Measurements from ENCODE around the gene GPBAR1. TPM values are rescaled to one million over a fixed set of nuclear protein-coding genes. Genes with fewer than 3 reads are reported as not detected.

The GPBAR1 gene
- total and polyA plus RNA-seq, 9 of the 15 experiments (the other 6 are each of a cell fraction or from before 2014, with no cell fraction given): not detected

- TF ChIP-seq PKNOX1 (IDR thresholded peaks at IDR 0.05) (peak; percentile 99), PATZ1 (CRISPR knock-in tag; IDR thresholded peaks at IDR 0.05; ENCODE audit: borderline replicate concordance) (no peak), RB1 (IDR thresholded peaks at IDR 0.05; ENCODE audit: low read depth) (peak; percentile 46), MCM7 (IDR thresholded peaks at IDR 0.05) (no peak), PCBP1 (IDR thresholded peaks at IDR 0.05; ENCODE audit: low read depth, low read length, poor library complexity, severe bottlenecking) (no peak), E4F1 (CRISPR knock-in tag; IDR thresholded peaks at IDR 0.05; ENCODE audit: borderline replicate concordance) (no peak), E2F4 (CRISPR knock-in tag; IDR thresholded peaks at IDR 0.05; ENCODE audit: low read depth) (no peak), NFXL1 (CRISPR knock-in tag; IDR thresholded peaks at IDR 0.05) (no peak), E2F5 (CRISPR knock-in tag; IDR thresholded peaks at IDR 0.05) (no peak), SIX5 (IDR thresholded peaks at IDR 0.05; ENCODE audit: borderline replicate concordance in 1 of 2, insufficient read depth in 1 of 2, low read depth in 1 of 2, low read length in 2 of 2) (peak; percentile 95 to 98), DDX20 (tag; IDR thresholded peaks at IDR 0.05; ENCODE audit: low read depth) (no peak), ZNF12 (CRISPR knock-in tag; IDR thresholded peaks at IDR 0.05) (no peak), KDM1A (IDR thresholded peaks at IDR 0.05) (no peak), CTCFL (IDR thresholded peaks at IDR 0.05; ENCODE audit: borderline replicate concordance, insufficient read depth, low read depth, low read length, poor library complexity, severe bottlenecking) (no peak), ZBTB7A (IDR thresholded peaks at IDR 0.05; ENCODE audit: borderline replicate concordance, control insufficient read depth, low read depth, low read length) (peak; percentile 64), LEF1 (IDR thresholded peaks at IDR 0.05) (no peak), CAMTA2 (CRISPR knock-in tag; conservative IDR thresholded peaks at IDR 0.05) (no peak)
These were observed 9.3 kb downstream of the GPBAR1 start, which contains the start of the genes AAMP and PNKD (continued) for GRCh38 chr2:218269900-218270720.

Measured in K562 (cell line).